Body of pancreas (tissue), 4 donors: Measurements from ENCODE around the gene PCYOX1L.

Experiments
- CTCF ChIP-seq, 7 experiments: fragments of 450-650 bp in 4 of 7; fragments of 200-600 bp in 3 of 7; sonication (generic) in 3 of 7; IDR thresholded peaks; one replicate each; pipeline ENCODE4 v1.5.1; 2016 to 2019; ENCODE audit warnings: antibody characterized with exemption in 7 of 7
- POLR2A ChIP-seq, 3 donors: fragments of 450-650 bp; IDR thresholded peaks; one replicate each; pipeline ENCODE4 v1.6.1; 2016; ENCODE audit warnings: antibody characterized with exemption in 3 of 3, mild to moderate bottlenecking in 2 of 3

- TF ChIP-seq CTCF (IDR thresholded peaks at IDR 0.05) (no peak), POLR2A (IDR thresholded peaks at IDR 0.05) (no peak)
Observed at GRCh38 chr5:149402291-149402690, 44.4 kb downstream of the PCYOX1L start.
